ACHN (cell line): Measurements from ENCODE around the gene OR3A3.
"Not testable (repeated sequence)": the region's sequence is repeated elsewhere in the genome, so short reads cannot be mapped to it uniquely, and the experiment has no call there.

ENCODE experiments used
- DNase-seq: peaks from one replicate; pipeline ENCODE4 v3.0.0-alpha.2; 2015
- in situ Hi-C: cut with HindIII; loops from 2 replicates; pipeline ENCODE4 v1.10.0; 2017; ENCODE audit warnings: low sequenced_read_pairs, low pct_ligation_motif_present, low pct_unique_long_range_greater_than_20kb

The OR3A3 gene

DNA sequence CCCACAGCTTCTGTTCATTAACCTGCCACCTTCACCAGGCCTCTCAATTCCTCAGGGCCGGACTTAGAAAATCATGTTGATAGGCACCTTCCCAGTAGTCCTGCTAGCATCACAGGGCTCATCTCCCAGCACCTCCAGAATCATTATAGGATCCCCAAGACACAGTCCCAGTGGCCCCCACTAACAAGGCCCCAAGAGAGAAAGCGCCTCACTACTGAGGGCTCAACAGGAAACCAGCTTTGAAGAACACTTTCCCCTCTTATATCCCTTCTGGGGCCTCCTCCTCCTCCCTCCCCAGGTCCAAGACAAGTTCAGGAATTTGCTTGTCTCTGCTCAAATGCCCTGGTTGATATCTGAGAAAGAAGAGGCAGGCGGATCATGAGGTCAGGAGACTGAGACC, at the start of gene OR3A3:
Gene OR3A3, plus strand, starts transcription at position 301 of the 400 bp plus-strand sequence.
- in situ Hi-C loops = no loop called here
- DNase-seq = no peak

- DNase-seq, in situ Hi-C loops: not testable (repeated sequence)
Observed at GRCh38 chr17:3371167-3371566, 40.0 kb upstream of the OR3A3 start.

DNA sequence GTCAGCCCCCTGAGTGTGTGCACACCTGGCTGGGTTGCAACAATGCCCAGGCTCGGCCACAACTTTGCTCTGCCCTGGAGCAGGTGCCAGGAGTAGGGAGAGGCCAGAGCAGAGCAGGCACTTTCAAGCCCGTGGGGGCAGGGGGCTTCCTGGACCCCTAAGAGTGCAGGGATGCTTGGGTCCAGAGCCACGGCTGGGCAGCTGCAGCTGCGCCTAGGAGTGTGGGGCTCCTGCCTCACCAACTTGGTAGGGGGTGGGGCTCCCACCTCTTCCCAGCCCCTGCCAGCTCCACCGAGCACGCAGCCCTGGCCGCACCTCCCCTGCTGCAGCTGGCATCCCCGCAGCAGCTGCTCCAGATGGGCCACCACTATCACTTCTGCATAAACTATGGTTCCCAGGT, 32.8 kb upstream of the OR3A3 start:
- DNase-seq = no peak
- in situ Hi-C loops = no loop called here

GRCh38 chr17:3381957-3382356, 29.2 kb upstream of the OR3A3 start:
- no peak for DNase-seq

DNA sequence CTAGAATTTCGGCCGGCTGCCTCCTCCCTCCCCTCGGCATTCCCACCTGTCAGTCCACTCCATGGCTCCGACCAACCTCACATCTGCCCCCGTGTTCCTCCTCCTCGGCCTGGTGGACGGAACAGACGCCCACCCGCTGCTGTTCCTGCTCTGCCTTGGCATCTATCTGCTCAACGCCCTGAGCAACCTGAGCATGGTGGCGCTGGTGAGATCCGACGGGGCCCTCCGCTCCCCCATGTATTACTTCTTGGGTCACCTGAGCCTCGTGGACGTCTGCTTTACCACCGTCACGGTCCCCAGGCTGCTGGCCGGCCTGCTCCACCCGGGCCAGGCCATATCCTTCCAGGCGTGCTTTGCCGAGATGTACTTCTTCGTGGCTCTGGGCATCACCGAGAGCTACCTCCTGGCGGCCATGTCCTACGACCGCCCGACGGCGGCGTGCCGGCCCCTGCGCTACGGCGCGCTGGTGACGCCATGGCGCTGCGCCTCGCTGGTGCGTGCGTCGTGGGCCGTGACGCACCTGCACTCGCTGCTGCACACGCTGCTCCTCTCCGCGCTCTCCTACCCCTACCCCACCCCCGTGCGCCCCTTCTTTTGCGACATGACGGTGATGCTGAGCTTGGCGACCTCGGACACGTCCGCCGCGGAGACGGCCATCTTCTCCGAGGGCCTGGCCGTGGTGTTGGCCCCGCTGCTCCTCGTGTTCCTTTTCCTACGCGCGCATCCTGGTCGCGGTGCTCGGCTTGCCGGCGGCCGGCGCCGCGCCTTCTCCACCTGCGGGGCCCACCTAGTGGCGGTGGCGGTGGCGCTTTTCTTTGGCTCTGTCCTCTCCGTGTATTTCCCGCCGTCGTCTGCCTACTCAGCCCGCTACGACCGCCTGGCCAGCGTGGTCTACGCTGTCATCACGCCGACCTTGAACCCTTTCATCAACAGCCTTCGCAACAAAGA, 25.0 kb upstream of the OR3A3 start, which contains the start of gene OR3A2:
Gene OR3A2, minus strand, starts transcription at position 440 of the 948 bp plus-strand sequence.
- DNase-seq = no peak
- in situ Hi-C loops = no loop called here

More at GRCh38 chr17:3381957-3382356, 29.2 kb upstream of the OR3A3 start:
- in situ Hi-C loops = no loop called here

DNA sequence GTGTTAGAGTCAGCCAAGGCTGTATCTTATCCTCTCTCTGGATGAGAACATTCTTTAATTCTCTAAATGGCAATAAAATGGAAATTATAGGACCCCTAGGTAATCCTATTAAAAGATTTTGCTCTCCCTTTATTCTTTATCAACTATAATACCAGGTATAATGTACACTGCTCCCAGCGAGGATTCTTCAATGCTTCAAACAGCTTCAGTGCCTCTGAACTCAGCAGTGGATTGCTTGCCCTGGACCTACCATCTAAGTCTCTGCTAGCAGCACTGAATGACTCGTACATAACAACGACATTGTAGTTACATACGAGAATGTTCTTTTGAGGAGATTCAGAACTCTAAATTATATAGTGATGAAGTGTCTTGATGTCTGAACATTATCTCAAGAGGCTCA, 21.4 kb upstream of the OR3A3 start:
- in situ Hi-C loops = no loop called here
- no peak for DNase-seq

DNA sequence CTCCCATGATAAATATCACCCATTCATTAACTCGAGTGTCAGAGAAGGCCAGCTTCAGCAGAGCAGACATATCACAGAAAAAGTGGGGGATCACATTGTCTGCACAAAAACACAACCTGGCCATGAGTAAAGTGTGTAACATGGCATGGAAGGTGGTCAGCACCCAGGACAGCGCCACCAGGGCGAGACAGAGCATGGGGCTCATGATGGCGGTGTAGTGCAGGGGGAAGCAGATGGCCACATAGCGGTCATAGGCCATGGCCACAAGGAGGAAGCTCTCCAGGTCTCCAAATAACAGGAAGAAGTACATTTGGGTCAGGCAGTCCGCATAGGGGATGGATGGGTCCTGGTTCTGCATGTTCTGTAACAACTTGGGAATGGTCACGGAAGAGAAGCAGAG, 13.4 kb upstream of the OR3A3 start:
- peak; percentile 13 for DNase-seq
- in situ Hi-C loops = not testable (repeated sequence)

DNA sequence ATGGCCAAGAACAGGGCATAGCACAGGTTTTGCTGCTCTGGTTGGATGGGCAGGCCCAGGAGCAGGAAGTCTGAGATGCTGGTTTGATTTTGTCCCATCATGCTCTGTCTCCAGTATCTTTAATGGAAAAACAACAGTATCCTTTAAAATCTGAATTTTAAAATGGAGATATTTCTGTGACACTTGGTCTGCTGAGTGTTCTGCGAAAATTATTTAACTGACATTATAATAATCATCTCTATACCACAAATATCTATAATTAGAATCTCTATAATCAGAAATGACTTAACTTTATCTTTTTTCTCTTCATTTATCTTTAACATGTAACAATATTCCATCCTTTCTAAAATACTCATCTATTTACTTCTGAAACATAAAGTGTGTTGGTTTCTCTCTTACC, 12.9 kb upstream of the OR3A3 start, which contains the start of gene OR1E1:
Gene OR1E1, minus strand, starts transcription at position 101 of the 400 bp plus-strand sequence. Its CDS starts 0 bp downstream, at position 101.
- in situ Hi-C loops = no loop called here
- DNase-seq = no peak

GRCh38 chr17:3400055-3400454, 11.1 kb upstream of the OR3A3 start:
- in situ Hi-C loops = no loop called here
- no peak for DNase-seq

DNA sequence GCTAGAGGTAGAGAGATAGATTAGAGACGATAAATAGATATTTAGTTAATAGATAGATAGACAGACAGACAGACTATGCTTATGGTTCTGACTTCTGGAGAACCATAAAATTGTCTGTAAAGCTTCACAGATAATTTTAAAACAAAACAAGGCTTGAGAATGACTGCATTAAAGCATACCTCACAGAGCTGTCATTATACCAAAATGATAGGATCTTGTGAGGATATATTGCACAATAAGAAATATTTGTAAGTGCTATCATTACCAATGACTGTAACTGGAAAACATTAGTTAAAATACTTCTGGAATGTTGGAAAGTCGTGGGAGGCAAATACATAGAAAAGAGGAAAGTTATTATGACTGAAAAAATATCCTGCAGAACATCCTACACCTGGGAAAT, 9.4 kb upstream of the OR3A3 start:
- DNase-seq = no peak
- in situ Hi-C loops = no loop called here

- in situ Hi-C loops, DNase-seq: not testable (repeated sequence)
Observed at GRCh38 chr17:3403856-3404255, 7.3 kb upstream of the OR3A3 start.

DNA sequence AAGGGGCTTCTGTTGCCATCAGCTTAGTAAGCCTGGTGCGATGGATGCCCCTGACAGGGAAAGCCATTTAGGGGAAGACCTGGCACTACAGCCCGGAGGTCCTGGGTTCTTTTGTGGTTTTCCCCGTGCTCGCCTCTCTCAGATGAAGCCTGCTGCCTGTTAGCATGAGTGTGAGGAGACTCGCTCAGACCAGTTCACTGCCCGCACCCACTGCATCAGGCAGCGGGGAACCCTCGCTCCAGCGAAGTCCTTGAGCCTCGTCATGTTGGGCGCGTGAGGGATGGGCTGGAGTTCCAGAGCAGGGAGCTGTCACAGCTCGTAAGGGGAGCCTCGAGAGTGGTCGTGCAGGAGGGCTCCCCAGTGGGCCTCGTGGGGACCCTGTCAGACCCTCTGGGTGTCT, 1.0 kb downstream of the OR3A3 start:
- DNase-seq, in situ Hi-C loops: not testable (repeated sequence)

- DNase-seq = no peak
- in situ Hi-C loops = no loop called here
Observed at GRCh38 chr17:3415610-3416009, 4.4 kb downstream of the OR3A3 start.

DNA sequence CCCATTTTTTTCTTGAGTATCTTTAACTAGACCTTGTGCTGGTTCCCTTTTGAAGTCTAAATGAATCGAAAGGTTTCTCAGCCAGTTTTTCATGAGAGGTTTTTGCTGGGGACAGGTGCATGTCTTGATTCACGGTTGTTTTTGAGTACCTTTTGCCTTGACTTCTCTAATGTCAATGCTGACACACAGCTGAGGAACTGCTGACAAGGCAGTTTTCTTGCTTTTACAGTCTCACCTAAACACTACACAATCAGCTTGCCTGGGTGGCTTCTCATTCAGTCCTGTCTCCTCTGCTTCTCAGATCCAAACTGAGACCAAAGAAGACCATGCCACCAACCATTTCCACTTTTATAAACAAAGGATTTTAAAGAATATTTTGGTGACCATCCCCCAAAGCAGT, 7.1 kb downstream of the OR3A3 start:
- in situ Hi-C loops = no loop called here
- no peak for DNase-seq

DNA sequence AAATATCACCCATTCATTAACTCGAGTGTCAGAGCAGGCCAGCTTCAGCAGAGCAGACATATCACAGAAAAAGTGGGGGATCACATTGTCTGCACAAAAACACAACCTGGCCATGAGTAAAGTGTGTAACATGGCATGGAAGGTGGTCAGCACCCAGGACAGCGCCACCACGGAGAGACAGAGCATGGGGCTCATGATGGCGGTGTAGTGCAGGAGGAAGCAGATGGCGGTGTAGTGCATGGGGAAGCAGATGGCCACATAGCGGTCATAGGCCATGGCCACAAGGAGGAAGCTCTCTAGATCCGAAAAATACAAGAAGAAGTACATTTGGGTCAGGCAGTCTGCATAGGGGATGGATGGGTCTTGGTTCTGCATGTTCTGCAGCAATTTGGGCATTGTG, 22.0 kb downstream of the OR3A3 start:
- DNase-seq, in situ Hi-C loops: not testable (repeated sequence)

- in situ Hi-C loops = no loop called here
- DNase-seq = no peak
Observed at GRCh38 chr17:3433741-3434140, 22.6 kb downstream of the OR3A3 start, which contains the start of gene OR1E2. OR1E2 (minus strand) TSS chr17:3433841; CDS start chr17:3433841, 0 bp downstream.

DNA sequence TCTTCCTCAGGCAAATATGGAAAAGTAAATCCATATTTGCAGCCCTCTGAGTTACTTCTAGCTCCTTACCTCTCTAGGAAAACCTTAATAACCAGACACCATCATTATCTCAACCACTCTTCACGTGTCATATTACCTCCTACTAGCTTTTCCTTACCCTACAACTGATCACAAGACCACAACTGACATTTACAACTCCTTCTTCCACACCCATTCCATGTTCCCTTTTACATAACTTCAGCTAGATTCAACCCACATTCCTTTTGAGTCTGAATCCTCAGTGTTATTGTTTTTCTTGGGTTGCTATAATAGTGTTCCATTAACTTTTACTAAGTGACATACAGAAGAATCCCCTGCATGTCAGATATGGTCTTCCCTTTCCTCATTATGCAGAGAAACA, 27.2 kb downstream of the OR3A3 start:
- in situ Hi-C loops = no loop called here
- no peak for DNase-seq

DNA sequence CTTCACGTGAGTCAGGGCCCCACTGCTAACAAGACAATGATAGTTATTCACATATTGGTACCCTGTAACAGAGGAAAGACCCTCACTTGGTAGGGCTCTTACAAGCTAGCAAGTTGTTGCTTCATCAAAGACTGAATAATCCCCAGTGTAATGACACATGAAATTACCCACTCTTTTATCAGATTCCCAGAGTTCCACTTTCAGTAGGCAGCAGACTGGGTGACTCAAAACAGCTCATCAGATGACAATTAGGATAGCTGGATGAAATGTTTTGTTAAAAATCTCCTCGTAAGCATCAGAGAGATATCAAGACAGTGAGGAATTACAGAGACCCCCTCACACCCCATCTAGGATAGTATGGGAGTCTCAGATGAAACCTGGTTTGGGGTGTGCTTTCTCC, 29.3 kb downstream of the OR3A3 start:
- no peak for DNase-seq
- in situ Hi-C loops = no loop called here

- DNase-seq = peak; percentile 2
- in situ Hi-C loops = no loop called here
Observed at GRCh38 chr17:3447625-3448024, 36.5 kb downstream of the OR3A3 start.
